ENCODE data around the gene HELT. TPM values are rescaled to one million over a fixed set of nuclear protein-coding genes. Genes with fewer than 3 reads are reported as not detected.

The HELT gene
- polyA plus RNA-seq, 3 donors: not detected

DNA sequence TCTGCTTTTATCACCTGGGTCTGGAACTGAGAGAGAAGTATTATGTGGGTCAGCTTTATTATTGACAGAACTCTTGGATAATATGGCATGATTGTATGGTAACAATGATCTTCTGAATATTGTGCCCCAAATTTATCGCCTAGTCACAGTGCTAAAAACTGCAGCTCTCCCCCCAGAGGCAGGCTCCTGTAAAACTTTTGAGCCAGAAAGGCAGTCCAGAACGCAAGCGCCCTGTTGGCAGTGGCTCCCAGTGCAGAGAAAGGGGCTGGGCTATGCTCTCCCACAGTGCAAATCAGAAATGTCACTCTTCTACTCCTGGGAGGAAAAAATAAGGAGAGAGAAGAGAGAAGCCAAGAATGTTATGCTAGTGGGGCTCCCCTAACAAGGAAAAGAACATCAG lies 50.5 kb downstream of the HELT start:
- H2AFZ ChIP-seq (ENCODE audit: insufficient read depth, low read depth, low read length, poor library complexity, severe bottlenecking): no peak overlapping the region
- no peaks in the 10 kb centered on the region for H3K79me2 ChIP-seq (ENCODE audit: insufficient read depth, low read length)
- TF ChIP-seq, protein P1, sequence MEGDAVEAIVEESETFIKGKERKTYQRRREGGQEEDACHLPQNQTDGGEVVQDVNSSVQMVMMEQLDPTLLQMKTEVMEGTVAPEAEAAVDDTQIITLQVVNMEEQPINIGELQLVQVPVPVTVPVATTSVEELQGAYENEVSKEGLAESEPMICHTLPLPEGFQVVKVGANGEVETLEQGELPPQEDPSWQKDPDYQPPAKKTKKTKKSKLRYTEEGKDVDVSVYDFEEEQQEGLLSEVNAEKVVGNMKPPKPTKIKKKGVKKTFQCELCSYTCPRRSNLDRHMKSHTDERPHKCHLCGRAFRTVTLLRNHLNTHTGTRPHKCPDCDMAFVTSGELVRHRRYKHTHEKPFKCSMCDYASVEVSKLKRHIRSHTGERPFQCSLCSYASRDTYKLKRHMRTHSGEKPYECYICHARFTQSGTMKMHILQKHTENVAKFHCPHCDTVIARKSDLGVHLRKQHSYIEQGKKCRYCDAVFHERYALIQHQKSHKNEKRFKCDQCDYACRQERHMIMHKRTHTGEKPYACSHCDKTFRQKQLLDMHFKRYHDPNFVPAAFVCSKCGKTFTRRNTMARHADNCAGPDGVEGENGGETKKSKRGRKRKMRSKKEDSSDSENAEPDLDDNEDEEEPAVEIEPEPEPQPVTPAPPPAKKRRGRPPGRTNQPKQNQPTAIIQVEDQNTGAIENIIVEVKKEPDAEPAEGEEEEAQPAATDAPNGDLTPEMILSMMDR (IDR thresholded peaks at IDR 0.05): no peak
- H3K4me2 ChIP-seq (replicated peaks; ENCODE audit: extremely low read depth, low read length, poor library complexity, severe bottlenecking): no peak overlapping the region
- no peak for DNase-seq
- no peaks in the 10 kb centered on the region for H3K4me1 Mint-ChIP-seq
- H3K27me3 ChIP-seq (ENCODE audit: control insufficient read depth in 2 of 2, insufficient read depth in 2 of 2, low read length in 2 of 2): peaks cover 0 to 2% of the 10 kb centered on the region in 2 donors
- H3K36me3 ChIP-seq (replicated peaks in 1 of 2; ENCODE audit: control insufficient read depth in 1 of 2, insufficient read depth in 2 of 2, low read length in 2 of 2): no peaks in the 10 kb centered on the region
- intact Hi-C loops (cut with micrococcal nuclease): no loop called here
- H3K4me1 ChIP-seq (ENCODE audit: control insufficient read depth in 1 of 2, insufficient read depth in 2 of 2, low read length in 2 of 2): no peaks in the 10 kb centered on the region
- peaks cover 4 to 18% (median 5%) of the 10 kb centered on the region in 3 donors for H3K27me3 Mint-ChIP-seq (ENCODE audit: low read depth in 3 of 3)
- peak overlapping the region in 1 of 2 donors; percentile 5 for H3K4me3 Mint-ChIP-seq
- no peak overlapping the region for H3K4me3 ChIP-seq (replicated peaks in 1 of 3; ENCODE audit: low read depth in 2 of 3, low read length in 3 of 3)
- H4K20me1 ChIP-seq (ENCODE audit: insufficient read depth, low read length): no peaks in the 10 kb centered on the region
- no peaks in the 10 kb centered on the region for H3K9me3 Mint-ChIP-seq
- WGBS (ENCODE audit: insufficient coverage): 60% methylated on average over 2 of the region's 3 CpGs
- no peaks in the 10 kb centered on the region for H3K9me3 ChIP-seq (replicated peaks in 1 of 2; ENCODE audit: control insufficient read depth in 1 of 2, insufficient read depth in 1 of 2, low read length in 2 of 2)
- no peak overlapping the region for H3K27ac ChIP-seq (ENCODE audit: low read depth in 1 of 2, low read length in 2 of 2)
- H3K9ac ChIP-seq (ENCODE audit: insufficient read depth, low read length, poor library complexity, severe bottlenecking): no peak overlapping the region
- peak overlapping the region in 1 of 7 donors; percentile 71 for H3K27ac Mint-ChIP-seq
- no peaks in the 10 kb centered on the region for H3K36me3 Mint-ChIP-seq

Other genes starting within 250 kb of the HELT start
- 100 to 1,000 TPM in 2 of 3 donors, 10 to 100 TPM in 1; 72.4 to 115 (median 115) TPM for gene ACSL1, start 192.5 kb upstream of the HELT start, polyA plus RNA-seq
- under 1 TPM in 1 of 3 donors, not detected in 2; 0.07 TPM for gene SLC25A4, start 124.8 kb downstream of the HELT start, polyA plus RNA-seq
- gene CFAP97, start 185.5 kb downstream of the HELT start, polyA plus RNA-seq: 10 to 100 TPM in 2 of 3 donors, 1 to 10 TPM in 1; 2.7 to 16.8 (median 12.3) TPM
- gene SNX25, start 191.1 kb downstream of the HELT start, polyA plus RNA-seq: under 1 TPM; 0.31 to 0.40 (median 0.36) TPM

Measured in CD14-positive monocyte (primary cell).